SU-DHL-6 (cell line): Measurements from ENCODE around the gene OR2L5.

Experiments
- EZH2phosphoT487 ChIP-seq: fragments of 200-600 bp; sonication (generic), shearing (Covaris generic); conservative IDR thresholded peaks from 2 replicates; pipeline ENCODE4 v1.6.1; 2018; ENCODE audit warnings: mild to moderate bottlenecking, antibody characterized with exemption, low read length, moderate library complexity, mixed read lengths
- TF ChIP-seq, protein P1 (sequence below): fragments of 200-600 bp; sonication (generic); IDR thresholded peaks from one replicate; pipeline ENCODE4 v1.5.1; 2017; ENCODE audit warnings: antibody characterized with exemption, mild to moderate bottlenecking, low read length, moderate library complexity; ENCODE audit not compliant: insufficient read depth, poor library complexity, severe bottlenecking

- TF ChIP-seq, protein P1, sequence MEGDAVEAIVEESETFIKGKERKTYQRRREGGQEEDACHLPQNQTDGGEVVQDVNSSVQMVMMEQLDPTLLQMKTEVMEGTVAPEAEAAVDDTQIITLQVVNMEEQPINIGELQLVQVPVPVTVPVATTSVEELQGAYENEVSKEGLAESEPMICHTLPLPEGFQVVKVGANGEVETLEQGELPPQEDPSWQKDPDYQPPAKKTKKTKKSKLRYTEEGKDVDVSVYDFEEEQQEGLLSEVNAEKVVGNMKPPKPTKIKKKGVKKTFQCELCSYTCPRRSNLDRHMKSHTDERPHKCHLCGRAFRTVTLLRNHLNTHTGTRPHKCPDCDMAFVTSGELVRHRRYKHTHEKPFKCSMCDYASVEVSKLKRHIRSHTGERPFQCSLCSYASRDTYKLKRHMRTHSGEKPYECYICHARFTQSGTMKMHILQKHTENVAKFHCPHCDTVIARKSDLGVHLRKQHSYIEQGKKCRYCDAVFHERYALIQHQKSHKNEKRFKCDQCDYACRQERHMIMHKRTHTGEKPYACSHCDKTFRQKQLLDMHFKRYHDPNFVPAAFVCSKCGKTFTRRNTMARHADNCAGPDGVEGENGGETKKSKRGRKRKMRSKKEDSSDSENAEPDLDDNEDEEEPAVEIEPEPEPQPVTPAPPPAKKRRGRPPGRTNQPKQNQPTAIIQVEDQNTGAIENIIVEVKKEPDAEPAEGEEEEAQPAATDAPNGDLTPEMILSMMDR, result no peak
- TF ChIP-seq EZH2phosphoT487, result no peak
These were observed 46.8 kb upstream of the OR2L5 start for GRCh38 chr1:247966532-247967204.
